ENCODE results near the gene MRPS26. TPM values are rescaled to one million over a fixed set of nuclear protein-coding genes. Genes with fewer than 3 reads are reported as not detected.

The MRPS26 gene
- total RNA-seq, 1 donor from 2014 or later = 27.3 TPM

- peaks cover 5% of the 10 kb centered on the region for H4K20me1 ChIP-seq (ENCODE audit: insufficient read depth, low read length)
- peak; percentile 26 for DNase-seq (ENCODE audit: low read depth)
- H3K9me3 Mint-ChIP-seq (ENCODE audit: unreplicated experiment) = no peaks in the 10 kb centered on the region
- peak overlapping the region; percentile 85 for H3K9ac ChIP-seq (ENCODE audit: low read length)
- H3K4me3 Mint-ChIP-seq (ENCODE audit: unreplicated experiment) = peak overlapping the region; percentile 90
- peaks cover 20% of the 10 kb centered on the region for H3K36me3 Mint-ChIP-seq (ENCODE audit: low read depth, unreplicated experiment)
- H3K4me3 ChIP-seq (ENCODE audit: insufficient read depth, low read depth, low read length) = peak overlapping the region; percentile 70
- H3K4me1 ChIP-seq (ENCODE audit: insufficient read depth, low read length) = peaks cover 14% of the 10 kb centered on the region
- no peaks in the 10 kb centered on the region for H3K27me3 ChIP-seq (ENCODE audit: insufficient read depth, low read length)
- FAIRE-seq = no peak
- peaks cover 13% of the 10 kb centered on the region for H3K36me3 ChIP-seq (ENCODE audit: insufficient read depth, low read length)
- peak overlapping the region; percentile 62 for H3K27ac Mint-ChIP-seq (ENCODE audit: unreplicated experiment)
- H2AFZ ChIP-seq (ENCODE audit: low read depth, low read length) = peak overlapping the region; percentile 91
- no peaks in the 10 kb centered on the region for H3K9me3 ChIP-seq (ENCODE audit: insufficient read depth, low read depth, low read length)
- H3K4me1 Mint-ChIP-seq (ENCODE audit: low read depth, unreplicated experiment) = peaks cover 8% of the 10 kb centered on the region
- no peaks in the 10 kb centered on the region for H3K27me3 Mint-ChIP-seq (ENCODE audit: low read depth, unreplicated experiment)
- H3K27ac ChIP-seq (ENCODE audit: low read depth, low read length) = no peak overlapping the region
- peaks cover 10% of the 10 kb centered on the region for H3K79me2 ChIP-seq (ENCODE audit: insufficient read depth, low read length)
- TF ChIP-seq CTCF (IDR thresholded peaks at IDR 0.05; ENCODE audit: insufficient read depth, low read depth, low read length) = no peak
- no peak for TF ChIP-seq EZH2 (IDR thresholded peaks at IDR 0.05; ENCODE audit: insufficient read depth, low read length)
- peak overlapping the region; percentile 90 for H3K4me2 ChIP-seq (ENCODE audit: low read length)
Observed at GRCh38 chr20:3046677-3047462, 1.0 kb downstream of the MRPS26 start.

GRCh38 chr20:3047486-3048419 lies 1.9 kb downstream of the MRPS26 start:
- no peak overlapping the region for H2AFZ ChIP-seq (ENCODE audit: low read depth, low read length)
- peaks cover 9% of the 10 kb centered on the region for H3K4me1 ChIP-seq (ENCODE audit: insufficient read depth, low read length)
- H3K79me2 ChIP-seq (ENCODE audit: insufficient read depth, low read length) = peaks cover 10% of the 10 kb centered on the region
- Mint-ChIP-seq H3K36me3 (ENCODE audit: low read depth, unreplicated experiment) (peaks cover 17% of the 10 kb centered on the region), H3K4me1 (ENCODE audit: low read depth, unreplicated experiment) (peaks cover 8% of the 10 kb centered on the region), H3K27me3 (ENCODE audit: low read depth, unreplicated experiment) (no peaks in the 10 kb centered on the region), H3K4me3 (ENCODE audit: unreplicated experiment) (peak overlapping the region; percentile 90), H3K27ac (ENCODE audit: unreplicated experiment) (no peak overlapping the region), H3K9me3 (ENCODE audit: unreplicated experiment) (no peaks in the 10 kb centered on the region)
- no peak overlapping the region for H3K27ac ChIP-seq (ENCODE audit: low read depth, low read length)
- no peak for DNase-seq (ENCODE audit: low read depth)
- no peaks in the 10 kb centered on the region for H3K27me3 ChIP-seq (ENCODE audit: insufficient read depth, low read length)
- TF ChIP-seq EZH2 (IDR thresholded peaks at IDR 0.05; ENCODE audit: insufficient read depth, low read length) (no peak), CTCF (IDR thresholded peaks at IDR 0.05; ENCODE audit: insufficient read depth, low read depth, low read length) (no peak)
- no peak overlapping the region for H3K4me3 ChIP-seq (ENCODE audit: insufficient read depth, low read depth, low read length)
- no peak for FAIRE-seq
- peaks cover 13% of the 10 kb centered on the region for H3K36me3 ChIP-seq (ENCODE audit: insufficient read depth, low read length)
- no peaks in the 10 kb centered on the region for H3K9me3 ChIP-seq (ENCODE audit: insufficient read depth, low read depth, low read length)
- H4K20me1 ChIP-seq (ENCODE audit: insufficient read depth, low read length) = peaks cover 5% of the 10 kb centered on the region
- no peak overlapping the region for H3K4me2 ChIP-seq (ENCODE audit: low read length)
- no peak overlapping the region for H3K9ac ChIP-seq (ENCODE audit: low read length)
